Mesendoderm (in vitro differentiated cells): ENCODE measurements around the gene MYH10.

Source experiments
- DNase-seq: peaks from one replicate; pipeline ENCODE4 v3.0.0; 2013
- H2AK5ac ChIP-seq: 2 replicates; pipeline ENCODE4 v1.6.1; 2013; ENCODE audit warnings: low read length, inconsistent platforms
- H2BK120ac ChIP-seq: 2 replicates; pipeline ENCODE4 v1.6.1; 2013; ENCODE audit warnings: low read depth, mild to moderate bottlenecking, low read length, moderate library complexity, mixed read lengths
- H2BK15ac ChIP-seq: replicated peaks from 2 replicates; pipeline ENCODE4 v1.6.1; 2013; ENCODE audit warnings: low read depth, mild to moderate bottlenecking, moderate library complexity
- H2BK5ac ChIP-seq: 2 replicates; pipeline ENCODE4 v1.6.1; 2013; ENCODE audit warnings: low read length, inconsistent platforms
- H3K18ac ChIP-seq: 2 replicates; pipeline ENCODE4 v1.6.1; 2013; ENCODE audit warnings: mild to moderate bottlenecking, low read length, mixed read lengths
- H3K23ac ChIP-seq: one replicate; pipeline ENCODE4 v1.6.1; 2013; ENCODE audit warnings: low read length
- H3K27ac ChIP-seq: 2 replicates; pipeline ENCODE4 v1.5.1; 2013; ENCODE audit warnings: low read depth, mild to moderate bottlenecking, inconsistent platforms, low read length, moderate library complexity
- H3K27me3 ChIP-seq: 2 replicates; pipeline ENCODE4 v1.6.1; 2013; ENCODE audit warnings: low read length, control low read depth, mild to moderate bottlenecking, inconsistent platforms; ENCODE audit not compliant: insufficient read depth, poor library complexity
- H3K36me3 ChIP-seq: 2 replicates; pipeline ENCODE4 v1.6.1; 2013; ENCODE audit warnings: low read length, inconsistent platforms; ENCODE audit not compliant: control insufficient read depth, insufficient read depth
- H3K4ac ChIP-seq: one replicate; pipeline ENCODE4 v1.6.1; 2013; ENCODE audit warnings: low read depth, mild to moderate bottlenecking, low read length, moderate library complexity
- H3K4me1 ChIP-seq: 2 replicates; pipeline ENCODE4 v1.6.1; 2013; ENCODE audit warnings: low read depth, low read length, inconsistent platforms; ENCODE audit not compliant: control insufficient read depth
- H3K4me2 ChIP-seq: 2 replicates; pipeline ENCODE4 v1.6.1; 2013; ENCODE audit warnings: low read length
- H3K4me3 ChIP-seq: 2 replicates; pipeline ENCODE4 v1.5.1; 2013; ENCODE audit warnings: mild to moderate bottlenecking, low read length
- H3K56ac ChIP-seq: one replicate; pipeline ENCODE4 v1.6.1; 2013; ENCODE audit warnings: low read length
- H3K79me1 ChIP-seq: 2 replicates; pipeline ENCODE4 v1.6.1; 2013; ENCODE audit warnings: low read length, inconsistent platforms
- H3K79me2 ChIP-seq: 2 replicates; pipeline ENCODE4 v1.6.1; 2013; ENCODE audit warnings: mild to moderate bottlenecking, low read length; ENCODE audit not compliant: control insufficient read depth, insufficient read depth
- H3K9ac ChIP-seq: 2 replicates; pipeline ENCODE4 v1.6.1; 2013; ENCODE audit warnings: low read length, inconsistent platforms
- H4K5ac ChIP-seq: one replicate; pipeline ENCODE4 v1.6.1; 2013; ENCODE audit warnings: low read length
- H4K8ac ChIP-seq: one replicate; pipeline ENCODE4 v1.6.1; 2013; ENCODE audit warnings: low read depth, mild to moderate bottlenecking, control low read depth, low read length, moderate library complexity
- WGBS: extraction: QIAGEN DNeasy Blood & Tissue Kit; methylation state at CpG from one replicate; pipeline ENCODE4 v1.1.7; 2013; ENCODE audit warnings: low lambda C conversion rate, missing lambda C conversion rate; ENCODE audit not compliant: insufficient coverage; ENCODE audit errors: extremely low coverage; 5-methylcytosine and 5-hydroxymethylcytosine counted together

MYH10 gene

DNA sequence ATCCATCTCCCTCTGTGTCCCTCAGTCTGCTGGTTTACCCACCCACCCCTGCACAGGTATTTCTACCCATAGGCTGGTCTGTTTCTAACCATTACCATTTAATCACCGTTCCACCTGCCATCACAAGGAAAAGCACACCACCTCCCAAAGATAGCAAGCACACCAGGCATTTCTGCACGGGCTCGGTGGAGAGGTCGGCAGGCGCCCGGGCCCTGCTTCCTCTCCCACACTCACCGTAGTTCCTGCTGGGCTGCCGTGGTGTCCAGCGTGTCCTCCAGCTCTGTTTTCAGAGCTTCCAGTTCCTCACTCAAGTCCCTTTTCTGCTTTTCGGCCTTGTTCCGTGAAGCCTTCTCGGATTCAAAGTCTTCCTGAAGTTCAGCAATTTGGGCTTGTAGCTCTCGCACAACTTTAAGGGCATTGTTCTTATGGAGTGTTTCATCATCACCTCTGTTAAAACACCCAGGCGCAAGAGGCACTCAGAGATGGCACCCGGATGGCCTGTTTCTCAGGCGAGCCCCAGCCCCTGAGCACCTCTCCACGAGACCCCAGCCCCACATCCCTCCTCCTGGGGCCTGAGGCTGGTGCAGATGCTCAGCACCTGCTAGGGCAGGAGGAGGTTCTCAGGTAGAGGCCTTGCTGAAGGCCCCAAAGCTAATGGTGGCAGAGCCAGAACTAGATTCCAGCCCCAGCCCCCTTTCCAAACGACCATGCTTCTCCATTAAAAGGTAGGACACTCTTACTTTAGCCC is 125.9 kb downstream of the MYH10 start:
- no peaks in the 10 kb centered on the region for H3K27me3 ChIP-seq
- no peak overlapping the region for H2BK15ac ChIP-seq
- no peak overlapping the region for H3K27ac ChIP-seq
- DNase-seq = no peak
- H2AK5ac ChIP-seq = no peak overlapping the region
- no peak overlapping the region for H3K23ac ChIP-seq
- no peaks in the 10 kb centered on the region for H3K4me1 ChIP-seq
- H2BK120ac ChIP-seq = no peak overlapping the region
- no peak overlapping the region for H3K18ac ChIP-seq
- no CpG with 5 or more reads among the region's 18 CpGs for WGBS
- H3K79me1 ChIP-seq = no peaks in the 10 kb centered on the region
- H3K4me2 ChIP-seq = no peak overlapping the region
- H4K5ac ChIP-seq = no peak overlapping the region
- H3K4ac ChIP-seq = no peak overlapping the region
- no peak overlapping the region for H3K4me3 ChIP-seq
- H4K8ac ChIP-seq = no peak overlapping the region
- no peak overlapping the region for H2BK5ac ChIP-seq
- no peak overlapping the region for H3K9ac ChIP-seq
- H3K56ac ChIP-seq = no peak overlapping the region
- no peaks in the 10 kb centered on the region for H3K79me2 ChIP-seq
- peaks cover 21% of the 10 kb centered on the region for H3K36me3 ChIP-seq

GRCh38 chr17:8503807-8504206 is 126.7 kb downstream of the MYH10 start:
- Histone ChIP-seq H3K4me1 (no peaks in the 10 kb centered on the region), H3K4me2 (no peak overlapping the region), H3K9ac (no peak overlapping the region), H4K8ac (no peak overlapping the region), H3K4me3 (no peak overlapping the region), H3K36me3 (peaks cover 25% of the 10 kb centered on the region), H2BK15ac (no peak overlapping the region), H3K4ac (no peak overlapping the region), H3K27ac (no peak overlapping the region), H3K56ac (no peak overlapping the region), H2AK5ac (no peak overlapping the region), H3K79me2 (no peaks in the 10 kb centered on the region), H2BK120ac (no peak overlapping the region), H3K27me3 (no peaks in the 10 kb centered on the region), H3K79me1 (no peaks in the 10 kb centered on the region), H2BK5ac (no peak overlapping the region), H3K18ac (no peak overlapping the region), H3K23ac (no peak overlapping the region), H4K5ac (no peak overlapping the region)
- WGBS = no CpG with 5 or more reads among the region's 9 CpGs
- DNase-seq = no peak

DNA sequence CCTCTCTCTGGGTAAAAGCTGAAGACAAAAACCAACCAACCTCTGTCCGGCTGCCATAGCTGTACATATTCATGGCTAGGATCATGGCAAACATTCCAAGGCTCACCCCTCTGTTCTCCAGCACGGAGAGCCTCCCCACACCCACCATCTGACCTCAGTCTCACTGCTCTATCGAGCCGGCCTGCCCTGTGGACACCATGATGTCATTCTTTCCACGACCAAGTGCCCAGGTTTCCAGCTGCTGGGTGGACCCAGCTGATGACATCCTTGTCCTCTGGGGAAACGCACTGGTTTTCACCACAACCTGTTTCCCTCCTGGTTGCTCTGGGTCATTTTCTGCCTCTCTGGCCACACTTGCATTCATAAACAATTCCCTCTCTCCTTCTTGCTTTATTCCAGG is 127.2 kb downstream of the MYH10 start:
- H3K56ac ChIP-seq = no peak overlapping the region
- H3K27ac ChIP-seq = no peak overlapping the region
- WGBS = no CpG with 5 or more reads among the region's 6 CpGs
- H3K79me1 ChIP-seq = no peaks in the 10 kb centered on the region
- no peak for DNase-seq
- no peak overlapping the region for H3K18ac ChIP-seq
- H3K27me3 ChIP-seq = no peaks in the 10 kb centered on the region
- no peak overlapping the region for H2BK15ac ChIP-seq
- no peak overlapping the region for H4K5ac ChIP-seq
- H2BK5ac ChIP-seq = no peak overlapping the region
- H3K4ac ChIP-seq = no peak overlapping the region
- H4K8ac ChIP-seq = no peak overlapping the region
- H3K79me2 ChIP-seq = no peaks in the 10 kb centered on the region
- no peaks in the 10 kb centered on the region for H3K4me1 ChIP-seq
- H3K9ac ChIP-seq = no peak overlapping the region
- H3K4me2 ChIP-seq = no peak overlapping the region
- H3K4me3 ChIP-seq = no peak overlapping the region
- H3K36me3 ChIP-seq = peaks cover 22% of the 10 kb centered on the region
- no peak overlapping the region for H3K23ac ChIP-seq
- H2BK120ac ChIP-seq = no peak overlapping the region
- no peak overlapping the region for H2AK5ac ChIP-seq

GRCh38 chr17:8502126-8502525 is 128.4 kb downstream of the MYH10 start:
- H3K9ac ChIP-seq = no peak overlapping the region
- no peaks in the 10 kb centered on the region for H3K4me1 ChIP-seq
- no CpG with 5 or more reads among the region's 6 CpGs for WGBS
- no peaks in the 10 kb centered on the region for H3K27me3 ChIP-seq
- H2BK5ac ChIP-seq = no peak overlapping the region
- H3K36me3 ChIP-seq = peaks cover 24% of the 10 kb centered on the region
- H3K18ac ChIP-seq = no peak overlapping the region
- H2AK5ac ChIP-seq = no peak overlapping the region
- no peak overlapping the region for H3K4ac ChIP-seq
- H4K8ac ChIP-seq = no peak overlapping the region
- no peak overlapping the region for H3K4me2 ChIP-seq
- no peak overlapping the region for H3K23ac ChIP-seq
- H3K27ac ChIP-seq = no peak overlapping the region
- H2BK120ac ChIP-seq = no peak overlapping the region
- no peak overlapping the region for H2BK15ac ChIP-seq
- no peak for DNase-seq
- H3K56ac ChIP-seq = no peak overlapping the region
- no peak overlapping the region for H3K4me3 ChIP-seq
- H3K79me1 ChIP-seq = no peaks in the 10 kb centered on the region
- H3K79me2 ChIP-seq = no peaks in the 10 kb centered on the region
- no peak overlapping the region for H4K5ac ChIP-seq

DNA sequence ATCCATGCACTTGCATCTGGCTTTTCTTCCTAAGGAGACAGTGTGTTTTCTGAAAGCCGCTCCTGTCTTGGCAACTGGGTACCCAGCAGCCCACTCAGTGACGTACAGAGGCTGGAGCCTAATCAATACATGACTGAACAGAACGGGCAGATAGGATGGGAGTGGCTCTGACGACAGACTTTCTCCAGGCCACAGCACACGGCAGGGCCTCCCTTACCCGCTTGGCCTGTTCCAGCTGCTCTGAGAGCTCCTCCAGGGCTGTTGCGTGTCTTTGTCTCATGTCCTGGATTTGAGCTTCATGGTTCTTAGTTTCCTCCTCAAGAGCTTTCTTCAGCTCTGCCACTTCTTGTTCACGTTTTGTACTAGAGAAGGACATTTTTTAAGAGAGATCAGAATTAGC is 129.9 kb downstream of the MYH10 start:
- H2BK5ac ChIP-seq = no peak overlapping the region
- DNase-seq = no peak

GRCh38 chr17:8499614-8500013 is 130.9 kb downstream of the MYH10 start:
- H3K9ac ChIP-seq = no peak overlapping the region
- no peaks in the 10 kb centered on the region for H3K79me2 ChIP-seq
- H3K4me3 ChIP-seq = no peak overlapping the region
- H2BK120ac ChIP-seq = no peak overlapping the region
- H3K18ac ChIP-seq = no peak overlapping the region
- no peaks in the 10 kb centered on the region for H3K79me1 ChIP-seq
- WGBS = no CpG with 5 or more reads among the region's 5 CpGs
- no peak overlapping the region for H2BK5ac ChIP-seq
- H3K4me1 ChIP-seq = no peaks in the 10 kb centered on the region
- no peaks in the 10 kb centered on the region for H3K27me3 ChIP-seq
- no peak overlapping the region for H3K4ac ChIP-seq
- no peak overlapping the region for H3K23ac ChIP-seq
- no peak overlapping the region for H2AK5ac ChIP-seq
- DNase-seq = no peak
- no peak overlapping the region for H3K27ac ChIP-seq
- no peak overlapping the region for H4K5ac ChIP-seq
- no peak overlapping the region for H3K4me2 ChIP-seq
- no peak overlapping the region for H4K8ac ChIP-seq
- H3K36me3 ChIP-seq = peaks cover 38% of the 10 kb centered on the region
- H2BK15ac ChIP-seq = no peak overlapping the region
- H3K56ac ChIP-seq = no peak overlapping the region

More for the DNA sequence above, 129.9 kb downstream of the MYH10 start:
- H3K9ac ChIP-seq = no peak overlapping the region
- no peaks in the 10 kb centered on the region for H3K79me1 ChIP-seq
- peaks cover 34% of the 10 kb centered on the region for H3K36me3 ChIP-seq
- H2BK120ac ChIP-seq = no peak overlapping the region
- H3K56ac ChIP-seq = no peak overlapping the region
- no peak overlapping the region for H4K5ac ChIP-seq
- no peak overlapping the region for H3K4me2 ChIP-seq
- no peak overlapping the region for H3K23ac ChIP-seq
- no peak overlapping the region for H3K18ac ChIP-seq
- no peak overlapping the region for H2AK5ac ChIP-seq
- H3K4me3 ChIP-seq = no peak overlapping the region
- H3K4me1 ChIP-seq = no peaks in the 10 kb centered on the region
- no CpG with 5 or more reads among the region's 8 CpGs for WGBS
- no peak overlapping the region for H3K27ac ChIP-seq
- H3K79me2 ChIP-seq = no peaks in the 10 kb centered on the region
- no peaks in the 10 kb centered on the region for H3K27me3 ChIP-seq
- no peak overlapping the region for H2BK15ac ChIP-seq
- no peak overlapping the region for H3K4ac ChIP-seq
- H4K8ac ChIP-seq = no peak overlapping the region
